Measurements from ENCODE around the gene ARHGAP44. TPM values are rescaled to one million over a fixed set of nuclear protein-coding genes. Genes with fewer than 3 reads are reported as not detected.

The ARHGAP44 gene
- total and polyA plus RNA-seq, 4 donors = 0.14 to 1.3 (median 0.42) TPM

DNA sequence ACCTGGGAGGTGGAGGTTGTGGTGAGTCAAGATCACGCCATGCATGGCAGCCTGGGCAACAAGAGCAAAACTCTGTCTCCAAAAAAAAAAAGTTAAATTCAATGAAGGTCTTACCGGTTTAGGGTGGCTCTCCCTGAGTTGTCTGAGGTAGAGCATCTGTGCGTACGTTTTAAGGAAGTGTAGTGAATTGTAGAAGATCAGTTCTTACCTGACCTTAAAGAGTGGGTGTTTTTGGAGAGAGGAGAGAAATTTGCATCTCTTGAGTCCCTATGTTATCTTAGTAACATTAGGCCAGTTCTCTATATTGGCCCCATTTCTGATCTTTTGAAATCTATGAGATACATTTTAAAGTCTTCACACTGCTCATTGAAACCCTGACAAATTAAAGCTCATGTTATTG is 172.4 kb downstream of the ARHGAP44 start:
- no peak for TF ChIP-seq HNF4G (IDR thresholded peaks at IDR 0.05)
- no peak for TF ChIP-seq RAD21 (IDR thresholded peaks at IDR 0.05)
- no peak for TF ChIP-seq SP1 (IDR thresholded peaks at IDR 0.05)
- Histone ChIP-seq H3K4me3 (ENCODE audit: low read depth in 1 of 3, low read length in 3 of 3) (no peak overlapping the region), H3K4me1 (ENCODE audit: control insufficient read depth in 4 of 4, insufficient read depth in 4 of 4, low read length in 3 of 4) (peaks cover 0 to 12% (median 6%) of the 10 kb centered on the region in 4 donors), H3K9me3 (ENCODE audit: control insufficient read depth in 4 of 4, low read length in 3 of 4) (peaks cover 0 to 2% (median under 1%) of the 10 kb centered on the region in 4 donors), H3K27me3 (ENCODE audit: control insufficient read depth in 4 of 4, insufficient read depth in 4 of 4, low read length in 3 of 4) (no peaks in the 10 kb centered on the region), H3K27ac (ENCODE audit: low read depth in 1 of 2, low read length in 2 of 2) (no peak overlapping the region), H3K9ac (ENCODE audit: low read depth in 1 of 2, low read length in 2 of 2) (no peak overlapping the region), H3K36me3 (ENCODE audit: control insufficient read depth in 4 of 4, insufficient read depth in 3 of 4, low read depth in 1 of 4, low read length in 3 of 4) (no peaks in the 10 kb centered on the region)
- 97% methylated on average over 4 of the region's 4 CpGs for WGBS
- no peak for DNase-seq (ENCODE audit: low spot score)

DNA sequence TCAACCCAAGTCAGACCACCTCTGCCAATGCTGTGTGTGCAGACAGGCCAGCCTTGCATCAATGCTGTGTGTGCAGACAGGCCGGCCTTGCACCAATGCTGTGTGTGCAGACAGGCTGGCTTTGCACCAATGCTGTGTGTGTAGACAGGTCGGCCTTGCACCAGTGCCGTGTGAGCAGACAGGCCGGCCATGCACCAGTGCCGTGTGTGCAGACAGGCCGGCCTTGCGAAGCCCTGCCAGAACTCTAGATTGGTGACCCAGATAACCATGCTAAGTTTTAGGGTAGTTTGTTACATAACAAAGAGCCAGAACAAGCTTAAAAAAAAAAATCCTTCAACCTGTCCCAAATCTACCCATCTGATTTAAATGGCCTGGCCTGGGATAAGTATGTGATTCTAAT is 174.2 kb downstream of the ARHGAP44 start:
- no peaks in the 10 kb centered on the region for H3K9me3 ChIP-seq (ENCODE audit: control insufficient read depth in 4 of 4, low read length in 3 of 4)
- H3K4me3 ChIP-seq (ENCODE audit: low read depth in 1 of 3, low read length in 3 of 3) = no peak overlapping the region
- WGBS = 71% methylated on average over 7 of the region's 7 CpGs
- no peaks in the 10 kb centered on the region for H3K36me3 ChIP-seq (ENCODE audit: control insufficient read depth in 4 of 4, insufficient read depth in 3 of 4, low read depth in 1 of 4, low read length in 3 of 4)
- no peak overlapping the region for H3K9ac ChIP-seq (ENCODE audit: low read depth in 1 of 2, low read length in 2 of 2)
- no peaks in the 10 kb centered on the region for H3K27me3 ChIP-seq (ENCODE audit: control insufficient read depth in 4 of 4, insufficient read depth in 4 of 4, low read length in 3 of 4)
- no peak overlapping the region for H3K27ac ChIP-seq (ENCODE audit: low read depth in 1 of 2, low read length in 2 of 2)
- peaks cover 0 to 12% (median 8%) of the 10 kb centered on the region in 4 donors for H3K4me1 ChIP-seq (ENCODE audit: control insufficient read depth in 4 of 4, insufficient read depth in 4 of 4, low read length in 3 of 4)
- no peak for DNase-seq (ENCODE audit: low spot score)
- TF ChIP-seq RAD21 (IDR thresholded peaks at IDR 0.05) (no peak), GABPA (IDR thresholded peaks at IDR 0.05 in 1 of 2, conservative IDR thresholded peaks at IDR 0.05 in 1 of 2) (no peak), EGR1 (IDR thresholded peaks at IDR 0.05; ENCODE audit: low read depth in 2 of 2) (no peak), HNF4A (conservative IDR thresholded peaks at IDR 0.05) (no peak), RXRA (IDR thresholded peaks at IDR 0.05) (no peak), JUND (IDR thresholded peaks at IDR 0.05) (no peak), TAF1 (conservative IDR thresholded peaks at IDR 0.05) (no peak)
- TF ChIP-seq, protein P1, sequence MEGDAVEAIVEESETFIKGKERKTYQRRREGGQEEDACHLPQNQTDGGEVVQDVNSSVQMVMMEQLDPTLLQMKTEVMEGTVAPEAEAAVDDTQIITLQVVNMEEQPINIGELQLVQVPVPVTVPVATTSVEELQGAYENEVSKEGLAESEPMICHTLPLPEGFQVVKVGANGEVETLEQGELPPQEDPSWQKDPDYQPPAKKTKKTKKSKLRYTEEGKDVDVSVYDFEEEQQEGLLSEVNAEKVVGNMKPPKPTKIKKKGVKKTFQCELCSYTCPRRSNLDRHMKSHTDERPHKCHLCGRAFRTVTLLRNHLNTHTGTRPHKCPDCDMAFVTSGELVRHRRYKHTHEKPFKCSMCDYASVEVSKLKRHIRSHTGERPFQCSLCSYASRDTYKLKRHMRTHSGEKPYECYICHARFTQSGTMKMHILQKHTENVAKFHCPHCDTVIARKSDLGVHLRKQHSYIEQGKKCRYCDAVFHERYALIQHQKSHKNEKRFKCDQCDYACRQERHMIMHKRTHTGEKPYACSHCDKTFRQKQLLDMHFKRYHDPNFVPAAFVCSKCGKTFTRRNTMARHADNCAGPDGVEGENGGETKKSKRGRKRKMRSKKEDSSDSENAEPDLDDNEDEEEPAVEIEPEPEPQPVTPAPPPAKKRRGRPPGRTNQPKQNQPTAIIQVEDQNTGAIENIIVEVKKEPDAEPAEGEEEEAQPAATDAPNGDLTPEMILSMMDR (IDR thresholded peaks at IDR 0.05; ENCODE audit: low read depth, low read length, missing input control) = no peak

DNA sequence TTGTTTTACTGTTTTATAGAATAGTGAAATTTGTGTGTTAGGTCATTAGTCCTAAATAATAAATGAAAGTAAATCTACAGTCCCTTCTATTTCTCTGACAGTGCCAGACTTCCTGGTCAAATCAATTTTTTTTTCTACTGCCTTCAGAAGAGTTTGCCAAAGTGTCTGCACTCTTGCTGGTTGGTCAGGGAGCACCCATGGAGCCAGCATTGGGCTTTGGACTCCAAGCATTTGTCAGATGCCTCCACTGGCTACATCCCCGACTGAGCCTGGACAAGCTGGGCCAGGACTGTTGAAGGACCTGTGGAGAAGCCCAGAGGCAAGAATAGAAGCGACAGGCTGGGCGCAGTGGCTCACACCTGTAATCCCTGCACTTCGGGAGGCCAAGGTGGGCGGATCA is 174.9 kb downstream of the ARHGAP44 start:
- no peak overlapping the region for H3K27ac ChIP-seq (ENCODE audit: low read depth in 1 of 2, low read length in 2 of 2)
- H3K36me3 ChIP-seq (ENCODE audit: control insufficient read depth in 4 of 4, insufficient read depth in 3 of 4, low read depth in 1 of 4, low read length in 3 of 4) = no peaks in the 10 kb centered on the region
- no peaks in the 10 kb centered on the region for H3K9me3 ChIP-seq (ENCODE audit: control insufficient read depth in 4 of 4, low read length in 3 of 4)
- no peak for DNase-seq (ENCODE audit: low spot score)
- TF ChIP-seq, protein P1 (IDR thresholded peaks at IDR 0.05; ENCODE audit: low read depth, low read length, missing input control) = no peak
- TF ChIP-seq TAF1 (conservative IDR thresholded peaks at IDR 0.05) (no peak), HNF4G (IDR thresholded peaks at IDR 0.05) (no peak), JUND (IDR thresholded peaks at IDR 0.05) (no peak), YY1 (IDR thresholded peaks at IDR 0.05) (no peak), EGR1 (IDR thresholded peaks at IDR 0.05; ENCODE audit: low read depth in 2 of 2) (no peak), RAD21 (IDR thresholded peaks at IDR 0.05) (no peak), SP1 (IDR thresholded peaks at IDR 0.05) (no peak), ATF3 (IDR thresholded peaks at IDR 0.05) (no peak), RXRA (IDR thresholded peaks at IDR 0.05) (peak in 1 of 2 donors; percentile 11), GABPA (IDR thresholded peaks at IDR 0.05 in 1 of 2, conservative IDR thresholded peaks at IDR 0.05 in 1 of 2) (no peak), FOXA1 (IDR thresholded peaks at IDR 0.05) (no peak), HNF4A (conservative IDR thresholded peaks at IDR 0.05) (peak; percentile 12 to 44)
- TF ChIP-seq, protein P2, sequence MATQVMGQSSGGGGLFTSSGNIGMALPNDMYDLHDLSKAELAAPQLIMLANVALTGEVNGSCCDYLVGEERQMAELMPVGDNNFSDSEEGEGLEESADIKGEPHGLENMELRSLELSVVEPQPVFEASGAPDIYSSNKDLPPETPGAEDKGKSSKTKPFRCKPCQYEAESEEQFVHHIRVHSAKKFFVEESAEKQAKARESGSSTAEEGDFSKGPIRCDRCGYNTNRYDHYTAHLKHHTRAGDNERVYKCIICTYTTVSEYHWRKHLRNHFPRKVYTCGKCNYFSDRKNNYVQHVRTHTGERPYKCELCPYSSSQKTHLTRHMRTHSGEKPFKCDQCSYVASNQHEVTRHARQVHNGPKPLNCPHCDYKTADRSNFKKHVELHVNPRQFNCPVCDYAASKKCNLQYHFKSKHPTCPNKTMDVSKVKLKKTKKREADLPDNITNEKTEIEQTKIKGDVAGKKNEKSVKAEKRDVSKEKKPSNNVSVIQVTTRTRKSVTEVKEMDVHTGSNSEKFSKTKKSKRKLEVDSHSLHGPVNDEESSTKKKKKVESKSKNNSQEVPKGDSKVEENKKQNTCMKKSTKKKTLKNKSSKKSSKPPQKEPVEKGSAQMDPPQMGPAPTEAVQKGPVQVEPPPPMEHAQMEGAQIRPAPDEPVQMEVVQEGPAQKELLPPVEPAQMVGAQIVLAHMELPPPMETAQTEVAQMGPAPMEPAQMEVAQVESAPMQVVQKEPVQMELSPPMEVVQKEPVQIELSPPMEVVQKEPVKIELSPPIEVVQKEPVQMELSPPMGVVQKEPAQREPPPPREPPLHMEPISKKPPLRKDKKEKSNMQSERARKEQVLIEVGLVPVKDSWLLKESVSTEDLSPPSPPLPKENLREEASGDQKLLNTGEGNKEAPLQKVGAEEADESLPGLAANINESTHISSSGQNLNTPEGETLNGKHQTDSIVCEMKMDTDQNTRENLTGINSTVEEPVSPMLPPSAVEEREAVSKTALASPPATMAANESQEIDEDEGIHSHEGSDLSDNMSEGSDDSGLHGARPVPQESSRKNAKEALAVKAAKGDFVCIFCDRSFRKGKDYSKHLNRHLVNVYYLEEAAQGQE (IDR thresholded peaks at IDR 0.05) = no peak
- TF ChIP-seq, protein P3, sequence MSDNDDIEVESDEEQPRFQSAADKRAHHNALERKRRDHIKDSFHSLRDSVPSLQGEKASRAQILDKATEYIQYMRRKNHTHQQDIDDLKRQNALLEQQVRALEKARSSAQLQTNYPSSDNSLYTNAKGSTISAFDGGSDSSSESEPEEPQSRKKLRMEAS (IDR thresholded peaks at IDR 0.05) = no peak
- H3K27me3 ChIP-seq (ENCODE audit: control insufficient read depth in 4 of 4, insufficient read depth in 4 of 4, low read length in 3 of 4) = no peaks in the 10 kb centered on the region
- no peak overlapping the region for H3K4me3 ChIP-seq (ENCODE audit: low read depth in 1 of 3, low read length in 3 of 3)
- H3K4me1 ChIP-seq (ENCODE audit: control insufficient read depth in 4 of 4, insufficient read depth in 4 of 4, low read length in 3 of 4) = peaks cover 0 to 12% (median 8%) of the 10 kb centered on the region in 4 donors
- WGBS = 76% methylated on average over 5 of the region's 5 CpGs
- H3K9ac ChIP-seq (ENCODE audit: low read depth in 1 of 2, low read length in 2 of 2) = no peak overlapping the region
